Measurements from ENCODE around the gene SLIT3.

DNA sequence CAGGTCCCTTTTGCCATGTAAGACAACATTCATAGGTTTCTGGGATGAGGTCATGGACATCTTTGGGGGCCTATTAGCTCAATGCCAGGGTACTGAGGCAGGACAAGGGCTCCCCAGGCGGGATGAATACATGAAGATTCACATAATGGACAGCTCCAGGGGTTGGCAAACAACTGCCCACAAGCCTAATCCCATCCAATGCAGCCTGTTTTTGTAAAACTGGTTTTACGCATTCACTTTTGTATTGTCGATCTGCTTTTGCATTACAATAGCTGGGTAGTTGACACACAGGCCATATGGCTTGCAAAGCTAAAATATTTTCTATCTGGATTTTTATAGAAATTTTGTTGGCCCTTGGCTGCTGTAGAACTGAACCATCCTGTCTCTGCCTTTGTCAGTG lies 473.3 kb downstream of the SLIT3 start:
- TF ChIP-seq L3MBTL2 (conservative IDR thresholded peaks at IDR 0.05) (no peak), HDGF (IDR thresholded peaks at IDR 0.05; ENCODE audit: borderline replicate concordance) (no peak), FOXK2 (IDR thresholded peaks at IDR 0.05) (no peak), SP1 (IDR thresholded peaks at IDR 0.05) (no peak)
